GM19328 (cell line): ENCODE measurements around the gene OR6P1.

ENCODE experiments used
- ATAC-seq: cut with Tn5 transposase; IDR thresholded peaks from one replicate; pipeline ENCODE4 v1.9.1; 2021; ENCODE audit warnings: mild to moderate bottlenecking, moderate library complexity; ENCODE audit not compliant: unreplicated experiment

The OR6P1 gene

GRCh38 chr1:158520021-158520420, 50.4 kb downstream of the OR6P1 start:
- ATAC-seq, result no peak

- no peak for ATAC-seq
Observed at GRCh38 chr1:158516966-158517365, 53.4 kb downstream of the OR6P1 start.
